PC-3 (cell line): ENCODE measurements around the gene ANK2. TPM values are rescaled to one million over a fixed set of nuclear protein-coding genes. Genes with fewer than 3 reads are reported as not detected.
"Not testable (repeated sequence)": the region's sequence is repeated elsewhere in the genome, so short reads cannot be mapped to it uniquely, and the experiment has no call there.

Experiments
- ATAC-seq: fragments of 200-7000 bp; cut with Tn5 transposase; 2 replicates; pipeline ENCODE4 v1.9.1; 2020; ENCODE audit warnings: mild to moderate bottlenecking, moderate library complexity
- BruUV-seq: library from RNA; stranded (reverse); fragments of 400-500 nt; replicated peaks from 2 replicates; lab custom pipeline; 2021; lab: Mats Ljungman, UMichigan
- CTCF ChIA-PET: fragments of 300-600 bp; sonication (Branson Sonifier 250); formaldehyde crosslinking; loops from one replicate; lab custom pipeline; 2022; ENCODE audit warnings: antibody characterized with exemption; lab: Charles Lee
- POLR2A ChIA-PET: fragments of 300-600 bp; sonication (Branson Sonifier 250); formaldehyde crosslinking; loops from one replicate; lab custom pipeline; 2022; ENCODE audit warnings: antibody characterized with exemption; ENCODE audit not compliant: unreplicated experiment; lab: Charles Lee
- DNase-seq: peaks from one replicate; pipeline ENCODE4 v3.0.0-alpha.2; 2015
- H2AFZ ChIP-seq: fragments of 300-600 bp; sonication (generic); 2 replicates; pipeline ENCODE4 v1.6.0; 2016; ENCODE audit warnings: antibody characterized with exemption, low read length
- H3F3A ChIP-seq: fragments of 300-600 bp; sonication (generic); one replicate; pipeline ENCODE4 v1.6.0; 2017; ENCODE audit warnings: antibody characterized with exemption, low read length, control low read depth, mild to moderate bottlenecking; ENCODE audit not compliant: unreplicated experiment
- H3K27ac ChIP-seq: fragments of 300-600 bp; sonication (generic); 2 replicates; pipeline ENCODE4 v1.5.1; 2016; ENCODE audit warnings: mild to moderate bottlenecking, low read length
- H3K27me3 ChIP-seq: fragments of 300-600 bp; sonication (generic); 2 replicates; pipeline ENCODE4 v1.6.1; 2016; ENCODE audit warnings: low read length, mixed read lengths
- H3K36me3 ChIP-seq: fragments of 300-600 bp; sonication (generic); 2 replicates; pipeline ENCODE4 v1.6.1; 2016; ENCODE audit warnings: low read depth, mixed run types, low read length, mixed read lengths
- H3K4me1 ChIP-seq: fragments of 300-600 bp; sonication (generic); 2 replicates; pipeline ENCODE4 v1.5.1; 2016; ENCODE audit warnings: low read length; ENCODE audit not compliant: insufficient read depth
- H3K4me2 ChIP-seq: fragments of 300-600 bp; sonication (generic); 2 replicates; pipeline ENCODE4 v1.6.0; 2016; ENCODE audit warnings: low read length
- H3K4me3 ChIP-seq: fragments of 300-600 bp; sonication (generic); 2 replicates; pipeline ENCODE4 v1.5.1; 2016; ENCODE audit warnings: mild to moderate bottlenecking, low read length, mixed read lengths
- H3K79me2 ChIP-seq: fragments of 300-600 bp; sonication (generic); 2 replicates; pipeline ENCODE4 v1.6.1; 2017; ENCODE audit warnings: low read length, mixed read lengths
- H3K9ac ChIP-seq: fragments of 300-600 bp; sonication (generic); 2 replicates; pipeline ENCODE4 v1.6.0; 2016; ENCODE audit warnings: mild to moderate bottlenecking, low read length
- H3K9me2 ChIP-seq: fragments of 300-600 bp; sonication (generic); replicated peaks from 2 replicates; pipeline ENCODE4 v1.6.1; 2016; ENCODE audit warnings: mixed run types, low read length, mixed read lengths
- H3K9me3 ChIP-seq: fragments of 300-600 bp; sonication (generic); 2 replicates; pipeline ENCODE4 v1.6.1; 2016; ENCODE audit warnings: low read length, mixed read lengths
- H4K20me1 ChIP-seq: fragments of 300-600 bp; sonication (generic); 2 replicates; pipeline ENCODE4 v1.6.1; 2016; ENCODE audit warnings: low read length, mixed read lengths
- CTCF ChIP-seq: fragments of 300-600 bp; sonication (generic); conservative IDR thresholded peaks from 2 replicates; pipeline ENCODE4 v1.5.1; 2017; ENCODE audit warnings: antibody characterized with exemption, low read depth, mild to moderate bottlenecking, low read length
- EZH2 ChIP-seq: fragments of 300-600 bp; sonication (generic); IDR thresholded peaks from one replicate; pipeline ENCODE4 v1.6.1; 2017; ENCODE audit warnings: antibody characterized with exemption, mild to moderate bottlenecking, low read length; ENCODE audit not compliant: unreplicated experiment
- EZH2phosphoT487 ChIP-seq: fragments of 300-600 bp; sonication (generic); IDR thresholded peaks from 2 replicates; pipeline ENCODE4 v1.6.1; 2018; ENCODE audit warnings: mild to moderate bottlenecking, antibody characterized with exemption, low read length, borderline replicate concordance
- intact Hi-C: fragments of 100-400 bp; cut with micrococcal nuclease; formaldehyde crosslinking; loops from 2 replicates; pipeline ENCODE4 v1.9.0; 2023
- total RNA-seq: library from RNA; depleted of rRNA; stranded (reverse); fragments of >200 nt; gene quantifications from 2 replicates; pipeline ENCODE4 v1.2.3, GENCODE V29; 2014

ANK2 gene
- total RNA-seq, 1 experiment from 2014 or later: 1.8 TPM

DNA sequence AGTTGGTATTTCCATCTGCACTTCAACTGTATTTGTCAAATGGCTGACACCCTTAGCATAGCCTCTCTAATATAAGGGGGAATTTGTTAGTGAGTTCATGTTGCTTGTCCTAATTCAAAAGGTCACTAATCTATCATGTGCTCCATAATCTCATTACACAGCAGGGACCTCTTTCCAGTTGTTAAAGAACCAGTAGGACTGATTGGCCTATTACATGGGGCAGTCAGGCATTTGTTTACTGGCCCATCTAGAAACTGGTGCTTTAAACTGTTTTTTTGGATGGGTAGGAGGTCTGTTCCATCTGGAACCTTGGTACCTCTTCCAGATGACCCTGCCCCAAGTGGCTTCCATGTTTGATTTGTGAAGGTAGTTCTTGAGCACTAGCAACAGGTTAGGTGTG is 11.4 kb downstream of the ANK2 start:
- H3K79me2 ChIP-seq: no peaks in the 10 kb centered on the region
- intact Hi-C loops: no loop called here
- ChIA-PET POLR2A (no interaction called here), CTCF (no interaction called here)
- H3K4me2 ChIP-seq: no peak overlapping the region
- H3K27ac ChIP-seq: no peak overlapping the region
- no peaks in the 10 kb centered on the region for H3K36me3 ChIP-seq
- TF ChIP-seq EZH2phosphoT487 (no peak), EZH2 (no peak), CTCF (no peak)
- ATAC-seq (no peak), DNase-seq (no peak)
- no peak overlapping the region for H2AFZ ChIP-seq
- no peak overlapping the region for H3K4me3 ChIP-seq
- no peaks in the 10 kb centered on the region for H3K27me3 ChIP-seq
- no peaks in the 10 kb centered on the region for H4K20me1 ChIP-seq
- H3F3A ChIP-seq: no peaks in the 10 kb centered on the region
- no peak overlapping the region for H3K9ac ChIP-seq
- BruUV-seq: no TSS peak
- peaks cover 14% of the 10 kb centered on the region for H3K4me1 ChIP-seq
- H3K9me2 ChIP-seq: no peaks in the 10 kb centered on the region
- no peaks in the 10 kb centered on the region for H3K9me3 ChIP-seq

DNA sequence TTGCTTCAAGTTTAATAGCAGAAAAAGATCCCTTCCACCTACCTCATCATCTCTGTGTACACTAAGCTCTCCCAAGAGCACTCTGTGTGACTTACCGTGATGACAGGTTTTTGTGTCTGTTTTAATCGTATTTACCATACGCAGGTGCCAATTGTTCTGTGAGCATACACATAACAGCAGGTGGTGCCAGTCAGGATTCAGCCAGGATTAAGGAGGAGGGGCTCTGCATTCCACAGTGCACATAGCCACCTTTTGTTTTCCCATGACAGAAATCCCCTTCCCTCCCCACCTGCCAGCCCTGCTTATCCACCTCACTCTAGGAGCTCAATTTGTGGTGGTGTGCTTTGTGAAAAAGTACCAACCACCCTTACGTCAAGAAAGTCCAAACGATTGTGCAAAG is 14.8 kb downstream of the ANK2 start:
- Histone ChIP-seq H3K79me2 (no peaks in the 10 kb centered on the region), H3K4me2 (no peak overlapping the region), H2AFZ (no peak overlapping the region), H3K4me3 (no peak overlapping the region), H3K4me1 (peaks cover 3% of the 10 kb centered on the region), H3K36me3 (no peaks in the 10 kb centered on the region), H3K9me2 (no peaks in the 10 kb centered on the region), H3K27me3 (no peaks in the 10 kb centered on the region), H3K27ac (no peak overlapping the region), H3F3A (no peaks in the 10 kb centered on the region), H3K9ac (no peak overlapping the region), H3K9me3 (no peaks in the 10 kb centered on the region), H4K20me1 (no peaks in the 10 kb centered on the region)
- ATAC-seq: no peak
- DNase-seq: no peak
- TF ChIP-seq EZH2 (no peak), EZH2phosphoT487 (no peak), CTCF (no peak)
- no TSS peak for BruUV-seq
- CTCF ChIA-PET: no interaction called here
- intact Hi-C loops: no loop called here
- POLR2A ChIA-PET: no interaction called here

DNA sequence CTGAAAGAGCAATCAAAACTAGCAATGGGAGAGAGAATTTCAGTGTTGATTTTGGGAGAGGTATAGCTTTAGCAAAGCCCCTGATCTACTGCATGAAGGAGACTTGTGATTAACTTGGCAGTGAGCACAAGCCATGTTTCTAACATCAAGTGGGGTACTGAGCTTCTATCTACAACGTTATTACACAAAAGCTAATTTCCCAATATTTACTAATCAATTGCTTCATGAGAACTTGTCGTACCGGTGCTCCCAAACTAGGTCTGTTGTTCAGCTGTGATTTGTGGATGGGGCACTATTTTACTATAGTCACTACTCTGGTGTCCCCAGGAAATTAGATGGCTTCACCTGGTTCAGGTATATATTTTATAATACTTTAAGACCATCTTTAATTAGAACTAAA is 16.2 kb downstream of the ANK2 start:
- Histone ChIP-seq H3K9ac (no peak overlapping the region), H2AFZ (no peak overlapping the region), H3K9me2 (no peaks in the 10 kb centered on the region), H3K4me1 (peaks cover 10% of the 10 kb centered on the region), H3K9me3 (no peaks in the 10 kb centered on the region), H3K36me3 (no peaks in the 10 kb centered on the region), H3K27me3 (no peaks in the 10 kb centered on the region), H4K20me1 (no peaks in the 10 kb centered on the region), H3K4me2 (no peak overlapping the region), H3K4me3 (no peak overlapping the region), H3K79me2 (no peaks in the 10 kb centered on the region), H3K27ac (no peak overlapping the region), H3F3A (no peaks in the 10 kb centered on the region)
- DNase-seq: no peak
- no peak for ATAC-seq
- ChIA-PET POLR2A (no interaction called here), CTCF (no interaction called here)
- BruUV-seq: no TSS peak
- TF ChIP-seq CTCF (no peak), EZH2 (no peak), EZH2phosphoT487 (no peak)
- intact Hi-C loops: no loop called here

GRCh38 chr4:113068771-113069170 is 19.3 kb downstream of the ANK2 start:
- CTCF ChIA-PET: not testable (repeated sequence)

More at GRCh38 chr4:113068771-113069170, 19.3 kb downstream of the ANK2 start:
- H3K9me2 ChIP-seq, H3K27ac ChIP-seq, H3K36me3 ChIP-seq, H3K4me1 ChIP-seq, H3F3A ChIP-seq, H3K4me3 ChIP-seq, ATAC-seq, POLR2A ChIA-PET, H3K27me3 ChIP-seq, DNase-seq, H3K79me2 ChIP-seq, H4K20me1 ChIP-seq, H3K4me2 ChIP-seq, H3K9ac ChIP-seq, H3K9me3 ChIP-seq, H2AFZ ChIP-seq, BruUV-seq, intact Hi-C loops: not testable (repeated sequence)
